ENCODE data around the gene DNAAF2.

DNA sequence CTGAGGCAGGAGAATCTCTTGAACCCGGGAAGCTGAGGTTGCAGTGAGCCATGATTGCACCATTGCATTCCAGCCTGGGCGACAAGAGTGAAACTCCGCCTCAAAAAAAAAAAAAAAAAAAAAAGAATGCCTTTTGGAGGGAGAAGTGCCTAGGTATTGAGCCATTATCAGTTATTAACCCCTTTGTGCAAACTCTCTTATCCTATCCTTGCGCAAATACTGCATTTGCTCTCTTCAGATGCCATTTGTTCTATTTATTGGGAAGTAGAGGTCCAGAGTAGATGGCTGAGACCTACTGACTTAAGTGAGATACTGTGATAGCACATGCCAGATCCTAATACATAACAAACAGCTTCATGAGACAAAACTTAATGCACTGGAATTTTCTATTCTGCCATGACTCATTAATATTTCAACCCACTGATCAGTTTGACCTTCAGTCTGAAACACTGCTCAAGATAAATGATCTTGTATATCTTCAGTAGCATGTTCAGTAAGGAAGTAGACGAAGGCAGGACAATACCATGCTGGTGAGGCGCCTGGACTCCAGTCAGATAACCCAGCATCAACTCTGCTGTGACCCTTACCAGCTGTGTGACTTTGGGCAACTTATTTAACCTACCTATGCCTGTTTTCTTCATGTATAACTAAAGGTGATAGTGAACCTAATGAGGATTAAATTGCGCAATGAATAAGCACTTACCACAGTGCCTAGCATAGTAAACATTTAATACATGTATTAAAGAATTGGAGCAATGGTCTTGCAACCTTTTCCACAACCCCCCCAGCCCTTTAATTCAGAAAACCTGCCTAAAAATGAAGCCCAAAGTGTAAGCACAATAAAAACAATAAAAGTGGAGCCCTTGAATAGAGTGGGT lies 5.7 kb upstream of the DNAAF2 start:
- TF ChIP-seq, protein P1, sequence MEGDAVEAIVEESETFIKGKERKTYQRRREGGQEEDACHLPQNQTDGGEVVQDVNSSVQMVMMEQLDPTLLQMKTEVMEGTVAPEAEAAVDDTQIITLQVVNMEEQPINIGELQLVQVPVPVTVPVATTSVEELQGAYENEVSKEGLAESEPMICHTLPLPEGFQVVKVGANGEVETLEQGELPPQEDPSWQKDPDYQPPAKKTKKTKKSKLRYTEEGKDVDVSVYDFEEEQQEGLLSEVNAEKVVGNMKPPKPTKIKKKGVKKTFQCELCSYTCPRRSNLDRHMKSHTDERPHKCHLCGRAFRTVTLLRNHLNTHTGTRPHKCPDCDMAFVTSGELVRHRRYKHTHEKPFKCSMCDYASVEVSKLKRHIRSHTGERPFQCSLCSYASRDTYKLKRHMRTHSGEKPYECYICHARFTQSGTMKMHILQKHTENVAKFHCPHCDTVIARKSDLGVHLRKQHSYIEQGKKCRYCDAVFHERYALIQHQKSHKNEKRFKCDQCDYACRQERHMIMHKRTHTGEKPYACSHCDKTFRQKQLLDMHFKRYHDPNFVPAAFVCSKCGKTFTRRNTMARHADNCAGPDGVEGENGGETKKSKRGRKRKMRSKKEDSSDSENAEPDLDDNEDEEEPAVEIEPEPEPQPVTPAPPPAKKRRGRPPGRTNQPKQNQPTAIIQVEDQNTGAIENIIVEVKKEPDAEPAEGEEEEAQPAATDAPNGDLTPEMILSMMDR (IDR thresholded peaks at IDR 0.05) = no peak
- TF ChIP-seq POLR2AphosphoS5 (IDR thresholded peaks at IDR 0.05) = no peak
